Body of pancreas (tissue), 4 donors: Measurements from ENCODE around the gene FGF12.

Experiments
- CTCF ChIP-seq, 7 experiments: fragments of 450-650 bp in 4 of 7; fragments of 200-600 bp in 3 of 7; sonication (generic) in 3 of 7; IDR thresholded peaks; one replicate each; pipeline ENCODE4 v1.5.1; 2016 to 2019; ENCODE audit warnings: antibody characterized with exemption in 7 of 7
- POLR2A ChIP-seq, 3 donors: fragments of 450-650 bp; IDR thresholded peaks; one replicate each; pipeline ENCODE4 v1.6.1; 2016; ENCODE audit warnings: antibody characterized with exemption in 3 of 3, mild to moderate bottlenecking in 2 of 3

GRCh38 chr3:192607798-192608197, 119.5 kb downstream of the FGF12 start:
- TF ChIP-seq CTCF (IDR thresholded peaks at IDR 0.05) (no peak), POLR2A (IDR thresholded peaks at IDR 0.05) (no peak)
